ENCODE measurements around the gene P2RY8.

P2RY8 gene

GRCh38 chrX:1442016-1442665, 94.8 kb downstream of the P2RY8 start:
- Histone ChIP-seq H3K4me3 (replicated peaks; ENCODE audit: insufficient read depth, low read length) (no peak overlapping the region), H3K27ac (replicated peaks) (no peak overlapping the region), H3K27me3 (ENCODE audit: insufficient read depth, poor library complexity, severe bottlenecking) (no peaks in the 10 kb centered on the region)
- TF ChIP-seq SPI1 (IDR thresholded peaks at IDR 0.05; ENCODE audit: borderline replicate concordance, low read depth) (no peak), POLR2AphosphoS5 (IDR thresholded peaks at IDR 0.05; ENCODE audit: low read depth) (no peak), GABPA (IDR thresholded peaks at IDR 0.05; ENCODE audit: low read depth) (no peak)
- TF ChIP-seq, protein P1, sequence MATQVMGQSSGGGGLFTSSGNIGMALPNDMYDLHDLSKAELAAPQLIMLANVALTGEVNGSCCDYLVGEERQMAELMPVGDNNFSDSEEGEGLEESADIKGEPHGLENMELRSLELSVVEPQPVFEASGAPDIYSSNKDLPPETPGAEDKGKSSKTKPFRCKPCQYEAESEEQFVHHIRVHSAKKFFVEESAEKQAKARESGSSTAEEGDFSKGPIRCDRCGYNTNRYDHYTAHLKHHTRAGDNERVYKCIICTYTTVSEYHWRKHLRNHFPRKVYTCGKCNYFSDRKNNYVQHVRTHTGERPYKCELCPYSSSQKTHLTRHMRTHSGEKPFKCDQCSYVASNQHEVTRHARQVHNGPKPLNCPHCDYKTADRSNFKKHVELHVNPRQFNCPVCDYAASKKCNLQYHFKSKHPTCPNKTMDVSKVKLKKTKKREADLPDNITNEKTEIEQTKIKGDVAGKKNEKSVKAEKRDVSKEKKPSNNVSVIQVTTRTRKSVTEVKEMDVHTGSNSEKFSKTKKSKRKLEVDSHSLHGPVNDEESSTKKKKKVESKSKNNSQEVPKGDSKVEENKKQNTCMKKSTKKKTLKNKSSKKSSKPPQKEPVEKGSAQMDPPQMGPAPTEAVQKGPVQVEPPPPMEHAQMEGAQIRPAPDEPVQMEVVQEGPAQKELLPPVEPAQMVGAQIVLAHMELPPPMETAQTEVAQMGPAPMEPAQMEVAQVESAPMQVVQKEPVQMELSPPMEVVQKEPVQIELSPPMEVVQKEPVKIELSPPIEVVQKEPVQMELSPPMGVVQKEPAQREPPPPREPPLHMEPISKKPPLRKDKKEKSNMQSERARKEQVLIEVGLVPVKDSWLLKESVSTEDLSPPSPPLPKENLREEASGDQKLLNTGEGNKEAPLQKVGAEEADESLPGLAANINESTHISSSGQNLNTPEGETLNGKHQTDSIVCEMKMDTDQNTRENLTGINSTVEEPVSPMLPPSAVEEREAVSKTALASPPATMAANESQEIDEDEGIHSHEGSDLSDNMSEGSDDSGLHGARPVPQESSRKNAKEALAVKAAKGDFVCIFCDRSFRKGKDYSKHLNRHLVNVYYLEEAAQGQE (IDR thresholded peaks at IDR 0.05; ENCODE audit: insufficient replicate concordance, low read depth) = no peak
- TF ChIP-seq, protein P2, sequence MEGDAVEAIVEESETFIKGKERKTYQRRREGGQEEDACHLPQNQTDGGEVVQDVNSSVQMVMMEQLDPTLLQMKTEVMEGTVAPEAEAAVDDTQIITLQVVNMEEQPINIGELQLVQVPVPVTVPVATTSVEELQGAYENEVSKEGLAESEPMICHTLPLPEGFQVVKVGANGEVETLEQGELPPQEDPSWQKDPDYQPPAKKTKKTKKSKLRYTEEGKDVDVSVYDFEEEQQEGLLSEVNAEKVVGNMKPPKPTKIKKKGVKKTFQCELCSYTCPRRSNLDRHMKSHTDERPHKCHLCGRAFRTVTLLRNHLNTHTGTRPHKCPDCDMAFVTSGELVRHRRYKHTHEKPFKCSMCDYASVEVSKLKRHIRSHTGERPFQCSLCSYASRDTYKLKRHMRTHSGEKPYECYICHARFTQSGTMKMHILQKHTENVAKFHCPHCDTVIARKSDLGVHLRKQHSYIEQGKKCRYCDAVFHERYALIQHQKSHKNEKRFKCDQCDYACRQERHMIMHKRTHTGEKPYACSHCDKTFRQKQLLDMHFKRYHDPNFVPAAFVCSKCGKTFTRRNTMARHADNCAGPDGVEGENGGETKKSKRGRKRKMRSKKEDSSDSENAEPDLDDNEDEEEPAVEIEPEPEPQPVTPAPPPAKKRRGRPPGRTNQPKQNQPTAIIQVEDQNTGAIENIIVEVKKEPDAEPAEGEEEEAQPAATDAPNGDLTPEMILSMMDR (IDR thresholded peaks at IDR 0.05; ENCODE audit: insufficient read depth, low read length) = no peak
- no peak for DNase-seq (ENCODE audit: low read depth in 1 of 2, low spot score in 1 of 2)

GRCh38 chrX:1440506-1440905, 96.5 kb downstream of the P2RY8 start:
- H3K27ac ChIP-seq (replicated peaks) = no peak overlapping the region
- no peaks in the 10 kb centered on the region for H3K27me3 ChIP-seq (ENCODE audit: insufficient read depth, poor library complexity, severe bottlenecking)
- H3K4me3 ChIP-seq (replicated peaks; ENCODE audit: insufficient read depth, low read length) = no peak overlapping the region
- no peak for DNase-seq (ENCODE audit: low read depth in 1 of 2, low spot score in 1 of 2)
- TF ChIP-seq GABPA (IDR thresholded peaks at IDR 0.05; ENCODE audit: low read depth) (no peak), POLR2AphosphoS5 (IDR thresholded peaks at IDR 0.05; ENCODE audit: low read depth) (no peak), SPI1 (IDR thresholded peaks at IDR 0.05; ENCODE audit: borderline replicate concordance, low read depth) (no peak)
- TF ChIP-seq, protein P1 (IDR thresholded peaks at IDR 0.05; ENCODE audit: insufficient replicate concordance, low read depth) = no peak
- TF ChIP-seq, protein P2 (IDR thresholded peaks at IDR 0.05; ENCODE audit: insufficient read depth, low read length) = no peak

DNA sequence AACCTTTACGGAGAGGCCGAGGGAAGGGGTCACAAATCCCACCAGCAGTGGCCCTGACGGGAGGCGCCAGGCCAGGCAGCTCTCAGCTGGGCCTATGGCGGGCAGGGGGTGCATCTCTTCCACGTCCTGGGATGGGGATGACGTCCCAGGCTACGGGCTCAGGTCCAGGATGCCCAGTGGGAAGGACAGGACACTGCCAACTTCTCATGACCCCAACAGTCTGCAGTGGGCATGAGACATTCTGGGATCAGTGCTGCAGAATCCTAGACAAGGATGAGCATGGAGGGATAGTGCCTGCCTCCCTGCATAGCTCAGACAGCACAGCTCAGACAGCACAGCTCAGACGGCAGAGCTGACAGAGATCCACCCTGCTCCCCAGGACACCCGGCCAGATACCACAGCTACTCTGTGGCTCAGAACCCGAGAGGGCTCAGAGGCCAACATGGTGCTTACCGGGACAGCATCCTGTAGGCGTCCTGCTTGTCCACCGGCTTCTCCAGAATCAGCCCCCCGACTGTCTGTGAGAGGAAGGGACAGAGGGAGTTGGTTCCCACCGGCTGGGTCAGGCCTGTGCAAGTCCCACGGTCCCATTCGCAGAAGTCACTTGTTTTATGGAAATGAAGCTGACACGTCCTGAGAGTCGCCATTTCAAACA, 101.6 kb downstream of the P2RY8 start:
- Histone ChIP-seq H3K4me3 (replicated peaks; ENCODE audit: insufficient read depth, low read length) (no peak overlapping the region), H3K27ac (replicated peaks) (no peak overlapping the region), H3K27me3 (ENCODE audit: insufficient read depth, poor library complexity, severe bottlenecking) (no peaks in the 10 kb centered on the region)
- DNase-seq (ENCODE audit: low read depth in 1 of 2, low spot score in 1 of 2) = no peak
- TF ChIP-seq, protein P2 (IDR thresholded peaks at IDR 0.05; ENCODE audit: insufficient read depth, low read length) = no peak
- TF ChIP-seq POLR2AphosphoS5 (IDR thresholded peaks at IDR 0.05; ENCODE audit: low read depth) = no peak
- TF ChIP-seq SPI1 (IDR thresholded peaks at IDR 0.05; ENCODE audit: borderline replicate concordance, low read depth) = no peak
- TF ChIP-seq GABPA (IDR thresholded peaks at IDR 0.05; ENCODE audit: low read depth) = no peak
- TF ChIP-seq, protein P1 (IDR thresholded peaks at IDR 0.05; ENCODE audit: insufficient replicate concordance, low read depth) = no peak
